Upper lobe of right lung (tissue), 1 donor: ENCODE results near the gene EIF4H. TPM values are rescaled to one million over a fixed set of nuclear protein-coding genes. Genes with fewer than 3 reads are reported as not detected.
A peak's percentile ranks its signal among the peaks of the same experiment; 100 is the strongest.

Experiments
- ATAC-seq: fragments of 200-7000 bp; cut with Tn5 transposase; one replicate; pipeline ENCODE4 v1.9.1; 2020; ENCODE audit warnings: mild to moderate bottlenecking, moderate library complexity
- DNase-seq: peaks from one replicate; pipeline ENCODE4 v3.0.0-alpha.2; 2020
- H3K27ac ChIP-seq: fragments of 200-600 bp; one replicate; pipeline ENCODE4 v1.8.0; 2022
- H3K27me3 ChIP-seq: fragments of 200-600 bp; one replicate; pipeline ENCODE4 v1.8.0; 2022; ENCODE audit warnings: mild to moderate bottlenecking
- H3K36me3 ChIP-seq: fragments of 200-600 bp; one replicate; pipeline ENCODE4 v1.8.0; 2022
- H3K4me1 ChIP-seq: fragments of 200-600 bp; one replicate; pipeline ENCODE4 v1.8.0; 2022
- H3K4me3 ChIP-seq: fragments of 200-600 bp; one replicate; pipeline ENCODE4 v1.8.0; 2022; ENCODE audit warnings: mild to moderate bottlenecking
- H3K9me3 ChIP-seq: fragments of 200-600 bp; one replicate; pipeline ENCODE4 v1.8.0; 2022
- intact Hi-C: fragments of 100-400 bp; cut with DNase I; formaldehyde crosslinking; loops from one replicate; pipeline ENCODE4 v1.11.0; 2022
- total RNA-seq: library from RNA; stranded (reverse); fragmentation: NEBNext Ultra II Directional; extraction: Animal tissue kit (Norgen Biotek cat#: 25700); gene quantifications from one replicate; pipeline ENCODE4 v1.2.1, GENCODE V29; 2021
- TF ChIP-seq, protein P1 (sequence below): fragments of 200-600 bp; IDR thresholded peaks from one replicate; pipeline ENCODE4 v1.8.0; 2022; ENCODE audit warnings: antibody characterized with exemption
- donor health status: DM: no; HTN: yes; CAD: no; lungs with severe emphysema.

The EIF4H gene
- total RNA-seq, 1 donor from 2014 or later: 218 TPM

DNA sequence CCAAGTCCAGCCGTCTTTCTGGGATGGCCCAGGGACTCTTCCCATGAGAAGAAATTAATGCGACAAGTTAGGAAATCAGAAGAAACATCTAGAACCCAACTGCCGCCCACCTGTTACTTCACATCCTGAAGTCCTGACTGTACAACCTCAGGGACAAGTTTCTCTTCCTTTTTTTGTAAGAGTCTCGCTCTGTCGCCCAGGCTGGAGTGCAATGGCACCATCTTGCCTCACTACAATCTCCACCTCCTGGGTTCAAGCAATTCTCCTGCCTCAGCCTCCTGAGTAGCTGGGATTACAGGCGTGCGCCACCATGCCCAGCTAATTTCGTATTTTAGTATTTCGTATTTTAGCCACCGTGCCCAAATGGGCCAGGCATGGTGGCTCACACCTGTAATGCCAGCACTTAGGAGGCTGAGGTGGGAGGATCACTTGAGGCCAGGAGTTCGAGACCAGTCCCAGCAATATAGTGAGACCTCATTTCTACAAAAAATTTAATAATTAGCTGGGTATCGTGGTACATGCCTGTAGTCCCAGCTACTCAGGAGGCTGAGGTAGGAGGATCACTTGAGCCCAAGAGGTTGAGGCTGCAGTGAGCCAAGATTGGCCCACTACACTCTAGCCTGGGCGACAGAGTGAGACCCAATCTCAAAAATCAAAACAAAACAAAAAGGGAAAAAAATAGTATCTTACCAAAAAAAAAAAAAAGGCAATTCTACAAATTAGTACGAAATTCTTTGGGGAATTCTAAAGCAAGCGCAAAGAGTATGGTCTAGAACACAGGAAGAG is 56.5 kb downstream of the EIF4H start:
- no peak overlapping the region for H3K4me3 ChIP-seq
- no peaks in the 10 kb centered on the region for H3K9me3 ChIP-seq
- no peaks in the 10 kb centered on the region for H3K27me3 ChIP-seq
- H3K36me3 ChIP-seq: peaks cover 41% of the 10 kb centered on the region
- TF ChIP-seq, protein P1, sequence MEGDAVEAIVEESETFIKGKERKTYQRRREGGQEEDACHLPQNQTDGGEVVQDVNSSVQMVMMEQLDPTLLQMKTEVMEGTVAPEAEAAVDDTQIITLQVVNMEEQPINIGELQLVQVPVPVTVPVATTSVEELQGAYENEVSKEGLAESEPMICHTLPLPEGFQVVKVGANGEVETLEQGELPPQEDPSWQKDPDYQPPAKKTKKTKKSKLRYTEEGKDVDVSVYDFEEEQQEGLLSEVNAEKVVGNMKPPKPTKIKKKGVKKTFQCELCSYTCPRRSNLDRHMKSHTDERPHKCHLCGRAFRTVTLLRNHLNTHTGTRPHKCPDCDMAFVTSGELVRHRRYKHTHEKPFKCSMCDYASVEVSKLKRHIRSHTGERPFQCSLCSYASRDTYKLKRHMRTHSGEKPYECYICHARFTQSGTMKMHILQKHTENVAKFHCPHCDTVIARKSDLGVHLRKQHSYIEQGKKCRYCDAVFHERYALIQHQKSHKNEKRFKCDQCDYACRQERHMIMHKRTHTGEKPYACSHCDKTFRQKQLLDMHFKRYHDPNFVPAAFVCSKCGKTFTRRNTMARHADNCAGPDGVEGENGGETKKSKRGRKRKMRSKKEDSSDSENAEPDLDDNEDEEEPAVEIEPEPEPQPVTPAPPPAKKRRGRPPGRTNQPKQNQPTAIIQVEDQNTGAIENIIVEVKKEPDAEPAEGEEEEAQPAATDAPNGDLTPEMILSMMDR: no peak
- H3K27ac ChIP-seq: no peak overlapping the region
- DNase-seq: no peak
- peaks cover 8% of the 10 kb centered on the region for H3K4me1 ChIP-seq
- intact Hi-C loops: no loop called here
- ATAC-seq: peak; percentile 70

- DNase-seq: no peak
- H3K4me1 ChIP-seq: peaks cover 8% of the 10 kb centered on the region
- intact Hi-C loops: no loop called here
- H3K27ac ChIP-seq: no peak overlapping the region
- H3K36me3 ChIP-seq: peaks cover 46% of the 10 kb centered on the region
- peak; percentile 16 for ATAC-seq
- H3K9me3 ChIP-seq: no peaks in the 10 kb centered on the region
- TF ChIP-seq, protein P1: no peak
- no peaks in the 10 kb centered on the region for H3K27me3 ChIP-seq
- no peak overlapping the region for H3K4me3 ChIP-seq
Measured at GRCh38 chr7:74231232-74231590, 57.1 kb downstream of the EIF4H start.

- no peaks in the 10 kb centered on the region for H3K9me3 ChIP-seq
- TF ChIP-seq, protein P1: no peak
- peaks cover 4% of the 10 kb centered on the region for H3K4me1 ChIP-seq
- peaks cover 72% of the 10 kb centered on the region for H3K36me3 ChIP-seq
- H3K27me3 ChIP-seq: no peaks in the 10 kb centered on the region
- ATAC-seq (no peak), DNase-seq (no peak)
- H3K27ac ChIP-seq: no peak overlapping the region
- no peak overlapping the region for H3K4me3 ChIP-seq
- intact Hi-C loops: no loop called here
Measured at GRCh38 chr7:74233655-74234285, 59.6 kb downstream of the EIF4H start.

DNA sequence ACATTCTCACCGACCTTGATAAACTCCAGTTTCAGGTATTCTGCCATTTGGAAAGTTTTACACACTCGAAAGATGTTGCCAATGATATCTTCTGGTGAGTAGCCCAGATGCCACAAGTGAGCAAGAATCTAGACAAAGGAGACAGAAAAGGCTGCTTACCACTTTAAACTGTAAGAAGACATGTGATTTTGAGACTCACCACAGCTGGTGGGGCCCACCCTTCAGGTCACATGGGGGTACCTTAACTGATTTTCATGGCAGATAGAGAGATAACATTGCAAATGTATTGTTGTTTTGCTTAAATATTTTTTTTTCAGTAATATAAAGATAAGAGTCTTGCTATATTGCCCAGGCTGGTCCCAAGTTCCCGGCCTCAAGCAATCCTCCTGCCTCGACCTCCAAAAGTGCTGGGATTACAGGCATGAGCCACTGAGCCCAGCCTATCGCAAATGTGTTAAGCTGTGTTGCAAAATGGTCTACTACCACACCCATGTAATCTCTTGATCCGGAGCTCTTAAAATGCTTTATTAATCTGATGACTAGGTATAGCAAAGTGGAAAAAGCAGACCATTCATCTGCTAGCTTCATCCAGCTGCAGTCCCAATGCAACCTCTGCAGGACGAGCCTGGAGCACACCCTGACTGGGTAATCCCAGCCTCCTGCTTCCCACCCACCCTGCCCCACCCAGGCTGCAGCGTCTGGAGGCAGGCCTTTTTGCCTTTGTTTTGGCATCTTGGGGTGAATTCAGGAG is 61.5 kb downstream of the EIF4H start:
- ATAC-seq (no peak), DNase-seq (no peak)
- no peaks in the 10 kb centered on the region for H3K9me3 ChIP-seq
- intact Hi-C loops: no loop called here
- H3K4me3 ChIP-seq: no peak overlapping the region
- no peaks in the 10 kb centered on the region for H3K27me3 ChIP-seq
- peaks cover 4% of the 10 kb centered on the region for H3K4me1 ChIP-seq
- H3K36me3 ChIP-seq: peaks cover 82% of the 10 kb centered on the region
- TF ChIP-seq, protein P1: no peak
- H3K27ac ChIP-seq: no peak overlapping the region

- DNase-seq (no peak), ATAC-seq (no peak)
- no peaks in the 10 kb centered on the region for H3K27me3 ChIP-seq
- no peak overlapping the region for H3K4me3 ChIP-seq
- TF ChIP-seq, protein P1: no peak
- H3K9me3 ChIP-seq: no peaks in the 10 kb centered on the region
- no peaks in the 10 kb centered on the region for H3K4me1 ChIP-seq
- peaks cover 83% of the 10 kb centered on the region for H3K36me3 ChIP-seq
- intact Hi-C loops: no loop called here
- H3K27ac ChIP-seq: no peak overlapping the region
Measured at GRCh38 chr7:74236284-74236683, 62.1 kb downstream of the EIF4H start.
